ENCODE measurements around the gene DIAPH2. TPM values are rescaled to one million over a fixed set of nuclear protein-coding genes. Genes with fewer than 3 reads are reported as not detected.

DIAPH2 gene
- total and polyA plus RNA-seq, 7 donors = 2.6 to 19.2 (median 11.5) TPM

- Histone ChIP-seq H3K27me3 (ENCODE audit: insufficient read depth in 3 of 3, low read length in 2 of 3) (no peaks in the 10 kb centered on the region), H3K4me1 (no peaks in the 10 kb centered on the region), H3K9me3 (no peaks in the 10 kb centered on the region), H3K27ac (no peak overlapping the region), H3K4me3 (no peak overlapping the region), H3K36me3 (ENCODE audit: insufficient read depth in 1 of 2, low read depth in 1 of 2) (no peaks in the 10 kb centered on the region)
- WGBS, 3 donors = 66 to 92% (median 88%) methylated on average over 1 of the region's 1 CpG
- intact Hi-C loops (cut with DNase I) = no loop called here
- no peak for TF ChIP-seq CTCF (IDR thresholded peaks at IDR 0.05)
- no peak for ATAC-seq
- no peak for DNase-seq
These were observed 731.8 kb downstream of the DIAPH2 start for GRCh38 chrX:97416461-97416860.

DNA sequence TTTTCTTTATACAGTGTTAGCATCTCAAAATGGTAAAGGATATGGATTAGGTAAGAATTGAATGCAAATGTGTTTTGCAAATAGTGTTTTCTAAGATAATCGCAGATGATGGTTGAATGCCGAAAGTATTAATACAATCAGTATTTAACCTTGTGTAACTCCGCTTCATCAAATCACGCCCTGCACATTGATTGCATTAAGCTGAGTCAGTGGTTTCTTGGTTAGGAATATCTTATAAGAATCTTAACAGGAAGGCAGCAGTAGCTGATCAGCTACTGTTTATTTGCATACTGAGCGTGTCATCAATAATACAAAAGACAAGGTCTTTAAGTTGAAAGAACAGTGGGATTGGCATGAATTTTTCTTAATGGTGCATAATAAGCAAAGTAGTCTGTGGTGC, 744.5 kb downstream of the DIAPH2 start:
- no peaks in the 10 kb centered on the region for H3K9me3 ChIP-seq
- intact Hi-C loops (cut with DNase I) = no loop called here
- TF ChIP-seq CTCF (IDR thresholded peaks at IDR 0.05) = no peak
- no peak for DNase-seq
- no peaks in the 10 kb centered on the region for H3K27me3 ChIP-seq (ENCODE audit: insufficient read depth in 3 of 3, low read length in 2 of 3)
- peaks cover 0 to 9% of the 10 kb centered on the region in 2 donors for H3K36me3 ChIP-seq (ENCODE audit: insufficient read depth in 1 of 2, low read depth in 1 of 2)
- WGBS, 3 donors = 95 to 99% (median 99%) methylated on average over 5 of the region's 5 CpGs
- ATAC-seq = no peak
- H3K4me1 ChIP-seq = no peaks in the 10 kb centered on the region
- H3K27ac ChIP-seq = no peak overlapping the region
- no peak overlapping the region for H3K4me3 ChIP-seq

DNA sequence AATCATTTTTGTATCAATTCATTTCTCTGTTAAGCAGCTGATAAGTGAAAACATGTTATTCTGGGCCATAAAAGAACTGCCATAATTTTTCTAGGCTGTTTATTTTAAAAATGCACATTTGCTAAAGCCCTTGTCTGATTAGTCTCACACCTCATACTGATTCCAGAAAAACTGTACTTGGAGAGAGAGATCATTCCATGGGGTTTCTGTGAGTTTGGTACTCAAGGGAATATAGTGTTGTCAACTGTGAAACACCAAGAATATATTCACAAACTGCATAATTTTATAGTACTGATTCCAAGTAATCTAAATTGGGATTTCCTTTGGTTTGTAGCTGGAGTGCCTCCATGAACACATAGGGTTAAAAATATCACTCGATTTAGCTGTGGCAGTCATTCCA, 746.6 kb downstream of the DIAPH2 start:
- H3K4me1 ChIP-seq = no peaks in the 10 kb centered on the region
- H3K4me3 ChIP-seq = no peak overlapping the region
- 16 to 31% (median 30%) methylated on average over 1 of the region's 1 CpG for WGBS, 3 donors
- ATAC-seq (no peak), DNase-seq (no peak)
- H3K36me3 ChIP-seq (ENCODE audit: insufficient read depth in 1 of 2, low read depth in 1 of 2) = peaks cover 0 to 9% of the 10 kb centered on the region in 2 donors
- H3K27me3 ChIP-seq (ENCODE audit: insufficient read depth in 3 of 3, low read length in 2 of 3) = no peaks in the 10 kb centered on the region
- no peak for TF ChIP-seq CTCF (IDR thresholded peaks at IDR 0.05)
- H3K9me3 ChIP-seq = no peaks in the 10 kb centered on the region
- H3K27ac ChIP-seq = no peak overlapping the region
- intact Hi-C loops (cut with DNase I) = no loop called here

GRCh38 chrX:97446298-97446882, 761.7 kb downstream of the DIAPH2 start:
- Histone ChIP-seq H3K27ac (no peak overlapping the region), H3K36me3 (ENCODE audit: insufficient read depth in 1 of 2, low read depth in 1 of 2) (no peaks in the 10 kb centered on the region), H3K4me3 (no peak overlapping the region), H3K4me1 (no peaks in the 10 kb centered on the region), H3K9me3 (no peaks in the 10 kb centered on the region), H3K27me3 (ENCODE audit: insufficient read depth in 3 of 3, low read length in 2 of 3) (no peaks in the 10 kb centered on the region)
- DNase-seq (no peak), ATAC-seq (no peak)
- 74 to 92% (median 90%) methylated on average over 1 of the region's 1 CpG for WGBS, 3 donors
- intact Hi-C loops (cut with DNase I) = no loop called here
- TF ChIP-seq CTCF (IDR thresholded peaks at IDR 0.05) = no peak

GRCh38 chrX:97447306-97447705, 762.7 kb downstream of the DIAPH2 start:
- Histone ChIP-seq H3K27me3 (ENCODE audit: insufficient read depth in 3 of 3, low read length in 2 of 3) (no peaks in the 10 kb centered on the region), H3K36me3 (ENCODE audit: insufficient read depth in 1 of 2, low read depth in 1 of 2) (no peaks in the 10 kb centered on the region), H3K27ac (no peak overlapping the region), H3K9me3 (no peaks in the 10 kb centered on the region), H3K4me1 (no peaks in the 10 kb centered on the region), H3K4me3 (no peak overlapping the region)
- no peak for TF ChIP-seq CTCF (IDR thresholded peaks at IDR 0.05)
- 76 to 89% (median 86%) methylated on average over 5 of the region's 5 CpGs for WGBS, 3 donors
- no peak for DNase-seq
- ATAC-seq = no peak
- intact Hi-C loops (cut with DNase I) = no loop called here

Data from psoas muscle (tissue), 8 donors.